SK-N-SH treated with all-trans-retinoic acid at 6 μM for 48 hours (cell line): ENCODE measurements around the gene ZNF225.

ENCODE experiments used
- RARB ChIP-seq: fragments of 250-450 bp; sonication (Bioruptor Pico); IDR thresholded peaks from 2 replicates; pipeline ENCODE4 v1.8.0; 2021; ENCODE audit warnings: mild to moderate bottlenecking, moderate library complexity
- TCF4 ChIP-seq: fragments of 250-450 bp; sonication (Bioruptor Pico); IDR thresholded peaks from 2 replicates; pipeline ENCODE4 v1.8.0; 2021; ENCODE audit warnings: mild to moderate bottlenecking, moderate library complexity, borderline replicate concordance
- ZFP30 ChIP-seq: fragments of 450-650 bp; formaldehyde crosslinking; IDR thresholded peaks from 2 replicates; pipeline ENCODE4 v1.5.0; 2022; ENCODE audit warnings: mild to moderate bottlenecking, moderate library complexity
- TF ChIP-seq, protein P1 (sequence below): fragments of 250-450 bp; sonication (Bioruptor Pico); IDR thresholded peaks from 2 replicates; pipeline ENCODE4 v1.5.1; 2020; ENCODE audit warnings: low read depth, mild to moderate bottlenecking, moderate library complexity
- TF ChIP-seq, protein P2 (sequence below): fragments of 250-450 bp; sonication (Bioruptor Pico); IDR thresholded peaks from 2 replicates; pipeline ENCODE4 v1.8.0; 2020; ENCODE audit warnings: mild to moderate bottlenecking, moderate library complexity, borderline replicate concordance

DNA sequence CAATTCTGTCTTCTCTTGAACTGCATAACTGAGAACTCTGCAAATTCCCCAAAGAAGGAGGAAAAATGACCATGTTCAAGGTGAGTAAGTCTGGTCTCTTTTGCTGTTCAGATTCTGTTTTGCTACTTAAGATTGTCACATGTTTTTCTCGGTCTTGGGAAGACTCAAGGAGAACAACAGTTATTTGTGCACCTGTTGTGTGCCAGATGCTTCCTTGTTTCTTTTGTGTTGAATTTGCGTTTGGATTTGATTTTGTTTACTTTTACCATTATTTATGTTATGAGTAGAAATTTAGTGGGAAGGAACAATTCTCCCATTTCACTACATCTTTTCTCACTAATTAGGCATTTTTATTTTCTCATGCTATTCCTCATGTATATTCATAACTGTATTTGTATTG, 36.9 kb upstream of the ZNF225 start:
- no peak for TF ChIP-seq RARB (CRISPR knock-in tag)
- TF ChIP-seq, protein P1, sequence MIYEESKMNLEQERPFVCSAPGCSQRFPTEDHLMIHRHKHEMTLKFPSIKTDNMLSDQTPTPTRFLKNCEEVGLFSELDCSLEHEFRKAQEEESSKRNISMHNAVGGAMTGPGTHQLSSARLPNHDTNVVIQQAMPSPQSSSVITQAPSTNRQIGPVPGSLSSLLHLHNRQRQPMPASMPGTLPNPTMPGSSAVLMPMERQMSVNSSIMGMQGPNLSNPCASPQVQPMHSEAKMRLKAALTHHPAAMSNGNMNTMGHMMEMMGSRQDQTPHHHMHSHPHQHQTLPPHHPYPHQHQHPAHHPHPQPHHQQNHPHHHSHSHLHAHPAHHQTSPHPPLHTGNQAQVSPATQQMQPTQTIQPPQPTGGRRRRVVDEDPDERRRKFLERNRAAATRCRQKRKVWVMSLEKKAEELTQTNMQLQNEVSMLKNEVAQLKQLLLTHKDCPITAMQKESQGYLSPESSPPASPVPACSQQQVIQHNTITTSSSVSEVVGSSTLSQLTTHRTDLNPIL (CRISPR knock-in tag) = no peak
- TF ChIP-seq TCF4 (CRISPR knock-in tag) = no peak
- no peak for TF ChIP-seq ZFP30 (CRISPR knock-in tag)
- TF ChIP-seq, protein P2, sequence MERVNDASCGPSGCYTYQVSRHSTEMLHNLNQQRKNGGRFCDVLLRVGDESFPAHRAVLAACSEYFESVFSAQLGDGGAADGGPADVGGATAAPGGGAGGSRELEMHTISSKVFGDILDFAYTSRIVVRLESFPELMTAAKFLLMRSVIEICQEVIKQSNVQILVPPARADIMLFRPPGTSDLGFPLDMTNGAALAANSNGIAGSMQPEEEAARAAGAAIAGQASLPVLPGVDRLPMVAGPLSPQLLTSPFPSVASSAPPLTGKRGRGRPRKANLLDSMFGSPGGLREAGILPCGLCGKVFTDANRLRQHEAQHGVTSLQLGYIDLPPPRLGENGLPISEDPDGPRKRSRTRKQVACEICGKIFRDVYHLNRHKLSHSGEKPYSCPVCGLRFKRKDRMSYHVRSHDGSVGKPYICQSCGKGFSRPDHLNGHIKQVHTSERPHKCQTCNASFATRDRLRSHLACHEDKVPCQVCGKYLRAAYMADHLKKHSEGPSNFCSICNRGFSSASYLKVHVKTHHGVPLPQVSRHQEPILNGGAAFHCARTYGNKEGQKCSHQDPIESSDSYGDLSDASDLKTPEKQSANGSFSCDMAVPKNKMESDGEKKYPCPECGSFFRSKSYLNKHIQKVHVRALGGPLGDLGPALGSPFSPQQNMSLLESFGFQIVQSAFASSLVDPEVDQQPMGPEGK (CRISPR knock-in tag) = no peak
